Stimulated activated effector memory CD8-positive, alpha-beta T cell treated with anti-CD3 and anti-CD28 coated beads, Interleukin-12 subunit alpha, Interleukin-12 subunit beta, amount 100 ng/mL, for 72 hours (primary cell): Measurements from ENCODE around the gene CTSE.

ENCODE experiments used
- ATAC-seq: fragments of 150-1000 bp; cut with Tn5 transposase; 2 replicates; pipeline ENCODE4 v1.10.0; 2021
- DNase-seq, 2 donors: peaks; one replicate each; pipeline ENCODE4 v3.0.0; 2021 to 2022; ENCODE audit warnings: low spot score in 2 of 2
- H3K27ac Mint-ChIP-seq: one replicate; pipeline ENCODE4 v1.8.0; 2022; ENCODE audit warnings: mild to moderate bottlenecking, mixed read lengths
- H3K36me3 Mint-ChIP-seq: one replicate; pipeline ENCODE4 v1.8.0; 2022; ENCODE audit warnings: mild to moderate bottlenecking, mixed read lengths
- H3K4me1 Mint-ChIP-seq: one replicate; pipeline ENCODE4 v1.8.0; 2022; ENCODE audit warnings: mixed read lengths
- H3K4me3 Mint-ChIP-seq: one replicate; pipeline ENCODE4 v1.8.0; 2022; ENCODE audit warnings: mild to moderate bottlenecking, mixed read lengths
- H3K9me3 Mint-ChIP-seq: one replicate; pipeline ENCODE4 v1.8.0; 2022; ENCODE audit warnings: mixed read lengths

The CTSE gene

DNA sequence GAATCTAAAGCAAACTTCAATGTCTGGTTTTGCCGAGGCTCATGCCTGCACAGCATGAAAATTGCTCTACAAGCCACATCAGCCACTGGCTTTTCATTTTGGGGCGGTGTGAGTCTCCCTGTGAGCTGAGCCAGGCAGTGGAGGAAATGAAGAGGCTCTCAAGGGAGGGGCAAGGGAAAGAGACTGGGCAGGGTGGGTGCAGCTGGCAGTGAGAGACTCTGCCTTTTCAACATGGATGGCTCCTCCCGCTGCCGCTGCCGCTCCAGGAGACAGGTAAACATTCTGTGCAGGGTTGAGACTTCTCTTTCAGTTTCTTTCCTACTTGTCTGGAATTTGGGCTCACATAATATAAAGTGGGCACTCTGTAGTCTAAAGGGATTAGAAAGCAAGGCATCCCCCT, 11.3 kb upstream of the CTSE start:
- Mint-ChIP-seq H3K9me3 (no peaks in the 10 kb centered on the region), H3K27ac (no peak overlapping the region), H3K4me3 (peak overlapping the region; percentile 41), H3K4me1 (peaks cover 20% of the 10 kb centered on the region), H3K36me3 (peaks cover 4% of the 10 kb centered on the region)
- ATAC-seq: peak; percentile 57
- DNase-seq: no peak

DNA sequence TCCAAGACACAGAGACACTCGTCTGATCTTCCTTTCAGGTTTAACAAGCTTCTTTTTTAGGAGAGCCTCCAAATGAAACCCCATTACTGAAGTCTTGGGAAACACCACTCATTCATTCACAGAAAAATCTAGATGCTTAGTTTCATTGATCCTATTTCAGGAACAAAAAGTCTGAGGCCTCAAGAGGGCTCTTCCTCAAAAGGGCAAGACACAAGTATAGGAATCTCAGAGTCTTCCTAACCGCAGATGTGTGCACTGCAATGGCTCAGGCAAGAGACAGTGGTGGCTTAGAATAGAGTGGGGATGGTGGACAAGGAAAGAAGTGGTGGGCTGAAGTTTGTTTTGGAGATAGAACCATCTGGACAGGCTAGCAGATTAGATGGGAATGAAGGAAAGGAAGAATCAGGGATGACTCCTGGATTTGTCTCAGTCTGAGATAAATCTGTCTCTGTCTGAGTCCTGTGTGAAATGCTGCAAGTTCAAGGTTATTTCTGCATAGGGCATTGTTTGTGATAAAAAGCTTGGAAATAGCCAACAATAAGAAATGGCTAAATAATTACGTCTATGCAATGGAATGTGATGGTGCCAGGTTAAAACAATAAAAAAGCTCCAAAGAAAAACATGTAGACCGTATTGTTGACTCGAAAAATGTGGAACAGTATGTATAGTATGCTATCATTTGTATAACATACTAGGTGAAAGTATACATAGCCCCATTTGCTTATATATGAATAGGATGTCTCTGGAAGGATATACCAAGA, 8.9 kb upstream of the CTSE start:
- H3K27ac Mint-ChIP-seq: no peak overlapping the region
- H3K4me3 Mint-ChIP-seq: no peak overlapping the region
- DNase-seq (no peak), ATAC-seq (no peak)
- no peaks in the 10 kb centered on the region for H3K36me3 Mint-ChIP-seq
- peaks cover 7% of the 10 kb centered on the region for H3K4me1 Mint-ChIP-seq
- no peaks in the 10 kb centered on the region for H3K9me3 Mint-ChIP-seq

DNA sequence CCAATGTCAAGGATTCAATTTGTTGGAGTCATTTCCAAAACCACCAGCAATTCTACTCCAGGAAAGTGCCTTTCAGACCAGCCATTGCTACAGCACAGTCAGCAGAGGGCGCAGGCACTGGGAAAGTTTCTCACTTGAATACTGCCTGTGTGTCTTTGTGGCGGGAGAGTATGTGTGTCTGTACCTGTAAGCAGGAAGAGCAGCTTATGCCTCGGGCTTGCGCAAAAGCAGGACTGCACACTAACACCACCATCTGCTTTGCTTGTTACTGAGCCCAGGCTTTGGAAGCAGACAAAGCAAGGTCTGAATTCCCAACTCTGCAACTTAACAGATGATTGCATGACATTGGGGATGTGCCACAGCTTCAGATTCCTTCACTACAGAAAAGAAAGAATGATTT, 7.0 kb upstream of the CTSE start:
- Mint-ChIP-seq H3K27ac (no peak overlapping the region), H3K36me3 (no peaks in the 10 kb centered on the region), H3K4me3 (no peak overlapping the region), H3K9me3 (no peaks in the 10 kb centered on the region), H3K4me1 (peaks cover 7% of the 10 kb centered on the region)
- peak; percentile 84 for ATAC-seq
- peak; percentile 26 to 69 for DNase-seq

DNA sequence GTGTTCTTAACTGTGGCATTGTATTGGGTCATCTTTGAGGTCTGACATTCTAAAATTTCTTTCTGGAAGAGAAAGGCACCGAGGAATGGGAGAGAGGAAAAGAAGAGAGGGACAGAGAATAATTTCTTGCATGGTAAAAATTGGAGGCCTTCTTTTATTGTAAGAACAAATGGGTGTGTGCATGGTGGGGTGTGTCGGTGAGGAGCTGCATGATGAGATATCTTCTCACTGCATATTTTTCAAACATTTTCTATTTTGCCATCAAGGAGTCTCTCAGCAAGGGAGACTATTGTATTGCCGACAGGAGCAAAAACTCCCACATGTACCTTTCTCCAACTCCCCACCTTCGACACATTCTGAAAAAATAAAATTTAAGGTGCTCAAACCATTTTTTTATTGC, 6.5 kb upstream of the CTSE start:
- ATAC-seq (no peak), DNase-seq (no peak)
- Mint-ChIP-seq H3K36me3 (no peaks in the 10 kb centered on the region), H3K4me3 (no peak overlapping the region), H3K9me3 (no peaks in the 10 kb centered on the region), H3K27ac (no peak overlapping the region), H3K4me1 (peaks cover 5% of the 10 kb centered on the region)

DNA sequence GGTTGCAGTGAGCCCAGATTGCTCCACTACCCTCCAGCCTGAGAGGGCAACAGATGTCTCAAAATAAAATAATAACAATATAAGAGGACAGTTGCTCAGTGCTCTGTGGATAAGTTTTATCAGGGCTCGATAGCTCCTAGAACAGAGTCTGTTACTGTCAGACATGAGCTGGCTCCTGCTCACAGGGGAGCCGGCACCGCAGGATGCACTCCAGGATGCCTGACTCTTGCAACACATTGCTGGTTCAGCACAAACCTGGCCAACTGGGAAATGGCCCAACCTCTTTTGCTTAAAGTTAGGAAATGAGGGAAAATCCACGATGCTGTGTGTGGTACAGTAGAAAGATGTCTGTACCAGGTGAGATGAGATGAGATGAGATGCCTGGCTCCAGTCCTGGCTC, 5.8 kb upstream of the CTSE start:
- Mint-ChIP-seq H3K4me1 (no peaks in the 10 kb centered on the region), H3K9me3 (no peaks in the 10 kb centered on the region), H3K27ac (no peak overlapping the region), H3K4me3 (no peak overlapping the region), H3K36me3 (no peaks in the 10 kb centered on the region)
- ATAC-seq (no peak), DNase-seq (no peak)

DNA sequence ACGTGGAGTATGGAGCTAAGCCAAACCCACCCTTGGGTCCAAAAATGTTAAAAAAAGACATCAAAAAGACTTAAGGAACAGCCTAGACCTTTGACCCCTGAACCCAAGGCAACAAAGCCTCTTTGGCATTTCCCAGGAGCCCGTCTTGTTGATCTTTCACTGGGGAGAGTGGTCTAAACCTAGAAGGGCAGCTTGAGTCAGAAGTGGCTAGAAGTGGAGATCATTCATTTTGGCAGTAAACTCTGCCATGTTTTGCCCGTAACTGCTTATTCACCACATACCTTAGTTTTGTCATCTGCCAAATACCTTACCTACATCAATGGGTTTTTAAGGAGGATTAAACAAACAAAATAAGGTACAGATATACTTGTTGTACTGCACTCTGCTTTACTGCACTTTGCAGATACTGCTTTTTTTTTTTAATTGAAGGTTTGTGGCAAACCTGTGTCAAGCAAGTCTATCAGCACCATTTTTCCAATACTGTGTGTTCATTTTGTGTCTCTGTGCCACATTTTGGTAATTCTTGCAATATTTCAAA, 1.7 kb upstream of the CTSE start:
- no peak overlapping the region for H3K4me3 Mint-ChIP-seq

DNA sequence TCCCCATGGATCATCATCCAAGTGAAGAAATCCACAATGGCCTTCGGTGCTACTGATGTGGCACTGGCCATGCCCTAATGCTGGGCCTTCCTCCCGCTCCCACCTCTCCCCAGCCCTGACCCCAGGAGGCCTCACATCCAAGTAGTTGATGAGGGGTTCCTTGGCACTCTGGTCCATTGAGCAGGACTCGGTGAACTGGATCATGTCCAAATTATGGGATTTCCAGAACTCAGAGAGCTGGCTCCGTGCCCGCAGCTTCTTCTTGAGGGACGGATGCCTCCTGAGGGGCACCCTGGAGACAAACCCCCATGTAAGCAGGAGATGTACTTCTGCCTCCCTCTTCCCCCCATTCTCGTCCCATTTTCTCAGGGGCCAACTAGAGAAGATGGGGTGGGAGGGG, 929 bp downstream of the CTSE start:
- H3K36me3 Mint-ChIP-seq: no peaks in the 10 kb centered on the region
- ATAC-seq (no peak), DNase-seq (no peak)
- H3K27ac Mint-ChIP-seq: no peak overlapping the region
- no peaks in the 10 kb centered on the region for H3K9me3 Mint-ChIP-seq
- H3K4me3 Mint-ChIP-seq: no peak overlapping the region
- H3K4me1 Mint-ChIP-seq: peaks cover 7% of the 10 kb centered on the region

More for the DNA sequence above, 1.7 kb upstream of the CTSE start:
- H3K9me3 Mint-ChIP-seq: no peaks in the 10 kb centered on the region
- no peaks in the 10 kb centered on the region for H3K36me3 Mint-ChIP-seq
- DNase-seq: no peak
- ATAC-seq: no peak
- H3K4me1 Mint-ChIP-seq: peaks cover 7% of the 10 kb centered on the region
- H3K27ac Mint-ChIP-seq: no peak overlapping the region

DNA sequence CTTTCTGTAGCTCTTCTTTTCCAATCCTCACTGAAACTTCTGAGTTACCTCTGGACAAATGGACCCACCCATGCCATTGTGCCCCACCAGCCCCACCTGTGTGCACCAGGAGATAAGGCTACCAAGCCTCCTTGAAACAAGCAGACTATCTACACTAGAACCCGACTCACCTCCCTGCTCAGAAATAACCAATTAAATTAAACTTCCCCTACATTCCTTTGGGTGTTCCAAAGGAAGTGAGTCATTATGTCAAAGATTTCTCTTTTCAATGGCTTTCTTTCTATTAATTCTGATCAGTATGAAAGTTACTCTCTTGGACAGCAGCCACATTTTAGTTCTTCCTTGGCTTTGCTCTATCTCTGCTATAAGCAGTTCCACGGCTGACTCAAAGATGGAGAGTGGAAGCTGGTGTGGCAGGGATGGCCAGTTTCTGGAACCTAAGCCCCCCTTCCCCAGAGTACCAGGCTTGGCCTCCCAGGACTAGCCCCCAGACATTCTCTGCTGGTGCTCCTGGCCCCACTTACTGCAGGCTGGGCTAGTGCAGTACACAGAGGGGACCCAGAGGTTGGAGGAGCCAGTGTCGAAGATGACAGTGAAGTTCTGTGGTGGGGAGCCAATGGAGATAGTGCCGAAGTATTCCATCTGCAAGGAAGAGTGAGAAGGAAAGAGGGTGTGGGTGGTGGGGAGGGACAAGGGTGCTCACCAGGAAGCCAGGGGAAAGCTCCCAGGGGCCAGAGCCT, 1.9 kb downstream of the CTSE start:
- Mint-ChIP-seq H3K9me3 (no peaks in the 10 kb centered on the region), H3K27ac (no peak overlapping the region), H3K4me1 (peaks cover 7% of the 10 kb centered on the region), H3K4me3 (no peak overlapping the region), H3K36me3 (no peaks in the 10 kb centered on the region)
- DNase-seq: no peak
- no peak for ATAC-seq

DNA sequence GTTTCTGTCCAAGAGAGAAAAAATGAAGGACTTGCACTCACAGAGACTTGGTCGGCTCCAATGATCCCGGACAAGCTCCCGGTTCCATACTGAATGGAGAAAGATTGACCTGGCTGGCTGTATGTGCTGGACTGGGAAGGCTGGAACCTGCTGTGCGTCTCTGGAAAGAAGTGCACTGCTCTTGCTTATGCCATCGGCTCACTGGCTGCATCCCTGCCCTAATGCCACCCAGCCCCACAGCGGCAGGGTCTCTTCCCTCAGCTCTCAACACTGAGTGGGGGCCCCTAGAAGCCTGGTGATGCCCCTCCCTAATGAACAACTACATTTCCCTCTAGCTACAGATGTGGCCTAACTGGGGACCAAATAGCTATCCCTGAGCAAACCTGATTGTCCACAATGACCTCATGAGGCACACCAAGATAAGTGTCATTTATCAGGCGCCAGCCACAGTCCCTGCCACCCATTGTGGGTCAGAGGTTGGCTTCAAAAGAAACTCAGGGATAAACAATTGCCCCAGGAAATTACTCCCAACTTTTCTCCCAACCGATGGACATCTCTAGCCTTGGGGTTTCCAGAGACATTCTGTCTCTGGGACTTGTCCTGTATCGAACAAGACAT, 2.6 kb downstream of the CTSE start:
- H3K9me3 Mint-ChIP-seq: no peaks in the 10 kb centered on the region
- no peaks in the 10 kb centered on the region for H3K36me3 Mint-ChIP-seq
- no peak overlapping the region for H3K4me3 Mint-ChIP-seq
- ATAC-seq (no peak), DNase-seq (no peak)
- H3K4me1 Mint-ChIP-seq: peaks cover 7% of the 10 kb centered on the region
- H3K27ac Mint-ChIP-seq: no peak overlapping the region

DNA sequence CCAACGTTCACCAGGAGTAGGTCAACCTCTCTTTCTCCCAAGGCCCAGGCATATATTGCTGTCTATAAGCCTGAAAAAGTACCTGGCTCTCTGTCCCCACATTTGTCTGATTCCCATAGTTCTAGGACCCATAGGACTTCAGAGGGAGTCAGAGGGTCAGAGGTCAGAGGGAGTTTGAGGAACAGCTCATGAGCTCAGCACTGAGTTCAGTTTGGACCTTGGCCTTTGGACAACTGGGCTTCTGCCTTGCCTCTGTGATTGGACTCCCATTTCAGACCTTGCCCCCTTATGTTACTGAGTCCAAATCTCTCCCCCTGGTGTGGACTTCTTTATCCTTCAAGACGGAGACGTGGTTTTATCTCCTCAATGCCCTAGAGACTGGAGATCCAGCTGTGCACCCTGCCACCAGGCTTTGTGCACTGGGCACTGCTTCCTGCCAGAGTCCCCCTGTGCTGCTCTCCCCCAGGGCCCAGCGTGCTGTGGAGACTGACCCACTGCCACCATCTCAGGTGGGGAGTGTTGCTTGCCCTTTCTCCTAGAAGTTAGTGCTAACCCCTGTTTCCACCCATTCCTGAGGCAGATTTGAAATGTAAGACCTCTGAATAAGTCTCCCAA, 3.2 kb downstream of the CTSE start:
- no peaks in the 10 kb centered on the region for H3K9me3 Mint-ChIP-seq
- H3K27ac Mint-ChIP-seq: no peak overlapping the region
- H3K4me1 Mint-ChIP-seq: peaks cover 7% of the 10 kb centered on the region
- H3K36me3 Mint-ChIP-seq: no peaks in the 10 kb centered on the region
- ATAC-seq: no peak
- no peak overlapping the region for H3K4me3 Mint-ChIP-seq
- DNase-seq: no peak

DNA sequence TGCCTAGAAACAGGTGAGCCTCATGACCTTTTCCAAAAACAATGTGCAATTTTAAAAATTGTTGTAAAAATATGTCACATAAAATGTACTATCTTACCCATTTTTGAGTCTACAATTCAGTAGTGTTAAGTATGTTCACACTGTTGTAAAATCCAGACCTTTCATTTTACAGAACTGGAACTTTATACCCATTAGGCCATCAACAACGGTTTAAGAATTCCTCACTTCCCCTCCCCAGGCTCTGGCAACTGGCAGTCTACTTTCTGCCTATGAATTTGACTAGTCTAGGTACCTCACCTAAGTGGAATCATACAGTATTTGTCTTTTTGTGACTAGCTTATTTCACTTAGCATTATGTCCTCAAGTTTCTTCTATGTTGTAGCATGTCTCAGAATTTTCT, 8.6 kb downstream of the CTSE start:
- no peak for ATAC-seq
- no peak for DNase-seq
- Mint-ChIP-seq H3K9me3 (no peaks in the 10 kb centered on the region), H3K36me3 (no peaks in the 10 kb centered on the region), H3K27ac (no peak overlapping the region), H3K4me3 (no peak overlapping the region), H3K4me1 (peaks cover 26% of the 10 kb centered on the region)

DNA sequence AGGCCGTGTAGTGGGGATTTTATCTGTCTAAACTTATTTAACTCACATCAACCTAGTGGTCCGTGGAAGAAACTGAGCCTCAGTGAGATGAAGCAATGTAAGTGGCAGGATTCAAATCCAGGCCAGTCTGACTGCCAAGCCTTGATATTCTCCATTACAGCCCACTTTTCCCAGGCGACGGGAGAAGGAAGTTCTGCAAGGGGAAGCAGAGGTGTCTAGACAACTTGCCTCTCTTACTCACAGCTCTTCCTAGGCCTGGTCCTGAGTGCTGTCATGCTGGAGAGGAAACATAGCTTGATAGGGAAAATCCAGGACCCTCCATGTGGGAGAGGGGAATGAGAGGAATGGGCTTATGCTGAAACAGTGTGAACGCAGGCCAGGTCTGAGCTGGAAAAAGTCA, 9.1 kb downstream of the CTSE start:
- no peak overlapping the region for H3K27ac Mint-ChIP-seq
- DNase-seq (no peak), ATAC-seq (no peak)
- H3K4me3 Mint-ChIP-seq: no peak overlapping the region
- H3K36me3 Mint-ChIP-seq: no peaks in the 10 kb centered on the region
- no peaks in the 10 kb centered on the region for H3K9me3 Mint-ChIP-seq
- peaks cover 26% of the 10 kb centered on the region for H3K4me1 Mint-ChIP-seq

DNA sequence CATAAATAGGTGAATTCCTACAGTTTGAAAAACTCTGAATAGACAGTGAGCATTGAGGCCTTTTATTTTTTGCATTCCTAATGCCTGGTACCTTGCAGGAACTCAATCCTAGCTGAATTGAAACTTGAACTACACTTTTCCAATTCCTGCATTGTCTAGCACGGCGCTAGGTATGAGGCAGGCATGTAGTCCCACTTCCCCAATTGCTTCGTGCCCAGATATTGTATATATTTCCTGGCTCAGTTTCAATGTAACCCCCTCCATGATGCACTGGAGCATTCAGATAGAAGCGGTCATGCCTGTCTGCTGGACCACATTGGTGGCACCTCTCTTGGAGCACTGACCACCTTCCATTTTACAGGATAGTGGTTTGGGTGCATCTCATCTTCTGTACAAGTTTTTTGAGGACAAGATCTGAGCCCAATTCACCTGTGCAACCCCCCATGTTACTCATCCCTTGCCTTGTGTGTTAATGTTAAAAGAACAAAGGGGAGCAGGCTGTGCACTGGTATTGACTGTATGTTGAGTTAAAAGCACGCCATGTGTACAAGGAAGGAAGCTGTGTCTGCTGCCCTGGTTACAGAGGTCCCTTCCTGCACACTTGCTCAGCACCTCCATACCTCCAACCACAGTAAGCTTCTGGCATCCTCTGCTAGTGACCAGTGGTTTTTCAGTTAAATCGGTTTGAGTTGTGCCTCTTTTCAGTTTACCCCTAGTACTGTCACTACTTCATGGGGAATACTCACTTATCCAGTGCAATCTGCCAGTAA, 10.5 kb downstream of the CTSE start:
- Mint-ChIP-seq H3K4me1 (peaks cover 26% of the 10 kb centered on the region), H3K27ac (no peak overlapping the region), H3K36me3 (no peaks in the 10 kb centered on the region), H3K9me3 (no peaks in the 10 kb centered on the region), H3K4me3 (no peak overlapping the region)
- DNase-seq (no peak), ATAC-seq (no peak)

DNA sequence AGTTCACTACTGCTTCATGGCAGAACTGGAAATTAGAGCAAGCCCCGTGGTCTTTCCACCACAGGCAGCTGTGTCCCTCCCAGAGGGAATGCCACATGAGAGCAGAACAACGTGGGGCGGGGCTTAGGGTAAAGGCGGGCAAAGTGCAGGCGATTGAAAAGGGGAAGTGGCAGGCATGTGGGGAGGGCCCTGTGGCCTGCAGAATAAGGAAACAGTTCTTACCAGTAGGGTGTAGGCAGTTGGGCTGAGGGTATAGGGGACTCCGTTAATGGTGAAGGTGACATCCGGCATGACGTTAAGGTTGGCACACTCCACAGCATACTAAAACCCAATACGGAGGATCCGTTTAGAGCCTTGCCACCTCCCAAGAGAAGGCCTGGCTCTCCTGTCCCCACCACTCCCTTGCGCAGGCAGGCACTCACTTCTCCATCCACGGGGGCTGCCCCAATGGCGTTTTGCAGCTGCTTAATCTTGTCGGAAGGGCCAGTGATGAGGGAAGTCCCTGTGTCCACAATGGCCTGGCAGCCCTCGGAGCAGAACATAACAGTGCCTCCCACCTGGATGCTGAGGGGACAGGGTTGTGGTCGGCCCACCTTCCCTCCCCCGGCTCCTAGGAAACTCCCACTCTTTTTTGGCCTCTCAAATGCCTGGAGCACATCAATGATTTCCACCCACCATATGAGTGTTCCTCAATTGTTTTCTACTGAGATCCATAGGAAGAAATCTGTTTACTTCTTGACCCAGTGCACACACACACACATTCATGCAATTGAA, 11.4 kb downstream of the CTSE start:
- Mint-ChIP-seq H3K9me3 (no peaks in the 10 kb centered on the region), H3K4me1 (peaks cover 26% of the 10 kb centered on the region), H3K27ac (peak overlapping the region; percentile 64), H3K4me3 (peak overlapping the region; percentile 5), H3K36me3 (no peaks in the 10 kb centered on the region)
- no peak for DNase-seq
- ATAC-seq: peak; percentile 75
